ENCODE results near the gene NR3C1.

Gene NR3C1

GRCh38 chr5:143399616-143400540, 3.6 kb downstream of the NR3C1 start:
- Histone ChIP-seq H3K4me1 (ENCODE audit: control insufficient read depth, insufficient read depth, low read length, poor library complexity, severe bottlenecking) (peaks cover 17% of the 10 kb centered on the region), H3K9me3 (ENCODE audit: control insufficient read depth, low read length) (no peaks in the 10 kb centered on the region), H3K36me3 (ENCODE audit: control insufficient read depth, insufficient read depth, low read length) (peaks cover 9% of the 10 kb centered on the region), H3K4me3 (ENCODE audit: insufficient read depth, low read depth, low read length, poor library complexity, severe bottlenecking) (peak overlapping the region; percentile 41), H3K27me3 (replicated peaks; ENCODE audit: control insufficient read depth, insufficient read depth, low read length, poor library complexity, severe bottlenecking) (no peaks in the 10 kb centered on the region), H3K27ac (ENCODE audit: insufficient read depth, low read length, poor library complexity, severe bottlenecking) (no peak overlapping the region)
- DNase-seq: no peak

GRCh38 chr5:143398451-143399237, 4.8 kb downstream of the NR3C1 start:
- Histone ChIP-seq H3K36me3 (ENCODE audit: control insufficient read depth, insufficient read depth, low read length) (peaks cover 9% of the 10 kb centered on the region), H3K27me3 (replicated peaks; ENCODE audit: control insufficient read depth, insufficient read depth, low read length, poor library complexity, severe bottlenecking) (no peaks in the 10 kb centered on the region), H3K4me1 (ENCODE audit: control insufficient read depth, insufficient read depth, low read length, poor library complexity, severe bottlenecking) (peaks cover 21% of the 10 kb centered on the region), H3K9me3 (ENCODE audit: control insufficient read depth, low read length) (no peaks in the 10 kb centered on the region), H3K27ac (ENCODE audit: insufficient read depth, low read length, poor library complexity, severe bottlenecking) (no peak overlapping the region), H3K4me3 (ENCODE audit: insufficient read depth, low read depth, low read length, poor library complexity, severe bottlenecking) (peak overlapping the region; percentile 41)
- no peak for DNase-seq

- no peak overlapping the region for H3K27ac ChIP-seq (ENCODE audit: insufficient read depth, low read length, poor library complexity, severe bottlenecking)
- H3K36me3 ChIP-seq (ENCODE audit: control insufficient read depth, insufficient read depth, low read length): peaks cover 9% of the 10 kb centered on the region
- H3K4me1 ChIP-seq (ENCODE audit: control insufficient read depth, insufficient read depth, low read length, poor library complexity, severe bottlenecking): peaks cover 21% of the 10 kb centered on the region
- peak overlapping the region; percentile 41 for H3K4me3 ChIP-seq (ENCODE audit: insufficient read depth, low read depth, low read length, poor library complexity, severe bottlenecking)
- no peaks in the 10 kb centered on the region for H3K27me3 ChIP-seq (replicated peaks; ENCODE audit: control insufficient read depth, insufficient read depth, low read length, poor library complexity, severe bottlenecking)
- H3K9me3 ChIP-seq (ENCODE audit: control insufficient read depth, low read length): no peaks in the 10 kb centered on the region
- no peak for DNase-seq
Observed at GRCh38 chr5:143398053-143398355, 5.5 kb downstream of the NR3C1 start.

- Histone ChIP-seq H3K36me3 (ENCODE audit: control insufficient read depth, insufficient read depth, low read length) (peaks cover 9% of the 10 kb centered on the region), H3K27me3 (replicated peaks; ENCODE audit: control insufficient read depth, insufficient read depth, low read length, poor library complexity, severe bottlenecking) (no peaks in the 10 kb centered on the region), H3K27ac (ENCODE audit: insufficient read depth, low read length, poor library complexity, severe bottlenecking) (no peak overlapping the region), H3K9me3 (ENCODE audit: control insufficient read depth, low read length) (no peaks in the 10 kb centered on the region), H3K4me1 (ENCODE audit: control insufficient read depth, insufficient read depth, low read length, poor library complexity, severe bottlenecking) (peaks cover 21% of the 10 kb centered on the region), H3K4me3 (ENCODE audit: insufficient read depth, low read depth, low read length, poor library complexity, severe bottlenecking) (peak overlapping the region; percentile 41)
- no peak for DNase-seq
Observed at GRCh38 chr5:143397302-143398052, 6.0 kb downstream of the NR3C1 start.

GRCh38 chr5:143396353-143396940, 7.0 kb downstream of the NR3C1 start:
- Histone ChIP-seq H3K27me3 (replicated peaks; ENCODE audit: control insufficient read depth, insufficient read depth, low read length, poor library complexity, severe bottlenecking) (no peaks in the 10 kb centered on the region), H3K4me3 (ENCODE audit: insufficient read depth, low read depth, low read length, poor library complexity, severe bottlenecking) (peak overlapping the region; percentile 41), H3K27ac (ENCODE audit: insufficient read depth, low read length, poor library complexity, severe bottlenecking) (no peak overlapping the region), H3K36me3 (ENCODE audit: control insufficient read depth, insufficient read depth, low read length) (peaks cover 9% of the 10 kb centered on the region), H3K9me3 (ENCODE audit: control insufficient read depth, low read length) (no peaks in the 10 kb centered on the region), H3K4me1 (ENCODE audit: control insufficient read depth, insufficient read depth, low read length, poor library complexity, severe bottlenecking) (peaks cover 25% of the 10 kb centered on the region)
- DNase-seq: no peak

GRCh38 chr5:143395638-143396352, 7.7 kb downstream of the NR3C1 start:
- H3K9me3 ChIP-seq (ENCODE audit: control insufficient read depth, low read length): no peaks in the 10 kb centered on the region
- peaks cover 22% of the 10 kb centered on the region for H3K4me1 ChIP-seq (ENCODE audit: control insufficient read depth, insufficient read depth, low read length, poor library complexity, severe bottlenecking)
- H3K36me3 ChIP-seq (ENCODE audit: control insufficient read depth, insufficient read depth, low read length): peaks cover 9% of the 10 kb centered on the region
- no peaks in the 10 kb centered on the region for H3K27me3 ChIP-seq (replicated peaks; ENCODE audit: control insufficient read depth, insufficient read depth, low read length, poor library complexity, severe bottlenecking)
- H3K4me3 ChIP-seq (ENCODE audit: insufficient read depth, low read depth, low read length, poor library complexity, severe bottlenecking): peak overlapping the region; percentile 41
- DNase-seq: no peak
- H3K27ac ChIP-seq (ENCODE audit: insufficient read depth, low read length, poor library complexity, severe bottlenecking): no peak overlapping the region

- no peak for DNase-seq
- Histone ChIP-seq H3K4me3 (ENCODE audit: insufficient read depth, low read depth, low read length, poor library complexity, severe bottlenecking) (no peak overlapping the region), H3K4me1 (ENCODE audit: control insufficient read depth, insufficient read depth, low read length, poor library complexity, severe bottlenecking) (peaks cover 20% of the 10 kb centered on the region), H3K36me3 (ENCODE audit: control insufficient read depth, insufficient read depth, low read length) (no peaks in the 10 kb centered on the region), H3K27me3 (replicated peaks; ENCODE audit: control insufficient read depth, insufficient read depth, low read length, poor library complexity, severe bottlenecking) (no peaks in the 10 kb centered on the region), H3K9me3 (ENCODE audit: control insufficient read depth, low read length) (no peaks in the 10 kb centered on the region), H3K27ac (ENCODE audit: insufficient read depth, low read length, poor library complexity, severe bottlenecking) (no peak overlapping the region)
Observed at GRCh38 chr5:143393524-143393923, 10.0 kb downstream of the NR3C1 start.

- H3K27ac ChIP-seq (ENCODE audit: insufficient read depth, low read length, poor library complexity, severe bottlenecking): no peak overlapping the region
- DNase-seq: no peak
- peaks cover 3% of the 10 kb centered on the region for H3K36me3 ChIP-seq (ENCODE audit: control insufficient read depth, insufficient read depth, low read length)
- H3K4me3 ChIP-seq (ENCODE audit: insufficient read depth, low read depth, low read length, poor library complexity, severe bottlenecking): no peak overlapping the region
- peaks cover 4% of the 10 kb centered on the region for H3K9me3 ChIP-seq (ENCODE audit: control insufficient read depth, low read length)
- H3K27me3 ChIP-seq (replicated peaks; ENCODE audit: control insufficient read depth, insufficient read depth, low read length, poor library complexity, severe bottlenecking): no peaks in the 10 kb centered on the region
- H3K4me1 ChIP-seq (ENCODE audit: control insufficient read depth, insufficient read depth, low read length, poor library complexity, severe bottlenecking): peaks cover 20% of the 10 kb centered on the region
Observed at GRCh38 chr5:143390941-143391340, 12.5 kb downstream of the NR3C1 start.

GRCh38 chr5:143390258-143390657, 13.2 kb downstream of the NR3C1 start:
- Histone ChIP-seq H3K36me3 (ENCODE audit: control insufficient read depth, insufficient read depth, low read length) (peaks cover 7% of the 10 kb centered on the region), H3K4me3 (ENCODE audit: insufficient read depth, low read depth, low read length, poor library complexity, severe bottlenecking) (no peak overlapping the region), H3K4me1 (ENCODE audit: control insufficient read depth, insufficient read depth, low read length, poor library complexity, severe bottlenecking) (peaks cover 20% of the 10 kb centered on the region), H3K9me3 (ENCODE audit: control insufficient read depth, low read length) (peaks cover 10% of the 10 kb centered on the region), H3K27me3 (replicated peaks; ENCODE audit: control insufficient read depth, insufficient read depth, low read length, poor library complexity, severe bottlenecking) (no peaks in the 10 kb centered on the region), H3K27ac (ENCODE audit: insufficient read depth, low read length, poor library complexity, severe bottlenecking) (no peak overlapping the region)
- DNase-seq: no peak
